Testis (tissue), 3 donors: ENCODE measurements around the gene FAM120AOS. TPM values are rescaled to one million over a fixed set of nuclear protein-coding genes. Genes with fewer than 3 reads are reported as not detected.

Experiments used
- DNase-seq: peaks from one replicate; pipeline ENCODE4 v3.0.0-alpha.2; 2019
- H3K27ac ChIP-seq, 2 donors: fragments of 200-600 bp; sonication (generic); one replicate each; pipeline ENCODE4 v1.5.1; 2019
- H3K27me3 ChIP-seq: fragments of 200-600 bp; sonication (generic); one replicate; pipeline ENCODE4 v1.5.1; 2019
- H3K36me3 ChIP-seq: fragments of 200-600 bp; sonication (generic); one replicate; pipeline ENCODE4 v1.5.1; 2017; ENCODE audit warnings: low read depth; ENCODE audit errors: missing control alignments
- H3K4me1 ChIP-seq: fragments of 200-600 bp; sonication (generic); one replicate; pipeline ENCODE4 v1.5.1; 2019
- H3K4me3 ChIP-seq, 2 donors: fragments of 200-600 bp; sonication (generic); one replicate each; pipeline ENCODE4 v1.5.1; 2017 to 2019
- H3K9me3 ChIP-seq: fragments of 200-600 bp; sonication (generic); one replicate; pipeline ENCODE4 v1.5.1; 2017
- POLR2A ChIP-seq: fragments of 450-650 bp; IDR thresholded peaks from one replicate; pipeline ENCODE4 v1.6.1; 2017; ENCODE audit warnings: antibody characterized with exemption, mild to moderate bottlenecking, moderate library complexity
- WGBS, 2 donors: methylation state at CpG; one replicate each; pipeline ENCODE4 v1.1.5; 2018; 5-methylcytosine and 5-hydroxymethylcytosine counted together
- intact Hi-C: fragments of 100-400 bp; cut with DNase I; formaldehyde crosslinking; loops from one replicate; pipeline ENCODE4 v1.15.1; 2023; ENCODE audit warnings: low total_unique reads
- polyA plus RNA-seq: library from polyadenylated mRNA; stranded (reverse); fragments of 350-450 nt; fragmentation: Illumina TruSeq; extraction: RNeasy Lipid Tissue Mini Kit (QIAGEN cat#74804); gene quantifications from one replicate; pipeline ENCODE4 v1.2.3, GENCODE V29; 2014; ENCODE audit warnings: low read depth, low replicate concordance; ENCODE audit not compliant: insufficient read depth
- total RNA-seq, 2 donors: library from RNA; depleted of rRNA; stranded (reverse); fragments of >200 nt; gene quantifications; one replicate each; pipeline ENCODE4 v1.2.3, GENCODE V29; 2016
- TF ChIP-seq, protein P1 (sequence below), 3 experiments: fragments of 450-650 bp in 2 of 3; fragments of 200-600 bp in 1 of 3; sonication (generic) in 1 of 3; IDR thresholded peaks; one replicate each; pipeline ENCODE4 v1.5.1; 2016 to 2019; ENCODE audit warnings: antibody characterized with exemption in 3 of 3, mild to moderate bottlenecking in 2 of 3, moderate library complexity in 1 of 3

Gene FAM120AOS
- total and polyA plus RNA-seq, 3 donors from 2014 or later, result 34.9 to 62.0 (median 40.9) TPM

DNA sequence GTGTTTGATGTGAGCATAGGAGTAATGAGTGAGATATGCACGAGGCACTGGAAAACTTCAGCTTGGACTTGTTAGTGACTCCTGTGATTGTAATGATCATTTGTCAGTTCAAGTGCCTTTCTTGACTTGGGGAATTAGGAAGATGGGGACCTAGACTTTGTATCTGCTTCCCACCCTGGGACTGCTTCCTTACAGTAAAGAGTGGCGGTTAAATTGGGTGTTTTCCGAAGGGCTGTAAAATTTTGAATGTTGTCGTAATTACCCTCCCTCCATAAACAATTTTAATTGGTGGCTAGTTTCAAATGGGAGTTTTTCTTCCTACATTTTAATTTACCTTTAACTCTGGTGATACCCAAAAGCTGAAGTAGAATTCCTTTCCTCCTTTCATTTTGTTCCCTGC, 23.5 kb upstream of the FAM120AOS start:
- Histone ChIP-seq H3K4me3 (no peak overlapping the region), H3K4me1 (no peaks in the 10 kb centered on the region), H3K27ac (no peak overlapping the region), H3K27me3 (no peaks in the 10 kb centered on the region), H3K36me3 (no peaks in the 10 kb centered on the region), H3K9me3 (no peaks in the 10 kb centered on the region)
- TF ChIP-seq POLR2A, result no peak
- TF ChIP-seq, protein P1, sequence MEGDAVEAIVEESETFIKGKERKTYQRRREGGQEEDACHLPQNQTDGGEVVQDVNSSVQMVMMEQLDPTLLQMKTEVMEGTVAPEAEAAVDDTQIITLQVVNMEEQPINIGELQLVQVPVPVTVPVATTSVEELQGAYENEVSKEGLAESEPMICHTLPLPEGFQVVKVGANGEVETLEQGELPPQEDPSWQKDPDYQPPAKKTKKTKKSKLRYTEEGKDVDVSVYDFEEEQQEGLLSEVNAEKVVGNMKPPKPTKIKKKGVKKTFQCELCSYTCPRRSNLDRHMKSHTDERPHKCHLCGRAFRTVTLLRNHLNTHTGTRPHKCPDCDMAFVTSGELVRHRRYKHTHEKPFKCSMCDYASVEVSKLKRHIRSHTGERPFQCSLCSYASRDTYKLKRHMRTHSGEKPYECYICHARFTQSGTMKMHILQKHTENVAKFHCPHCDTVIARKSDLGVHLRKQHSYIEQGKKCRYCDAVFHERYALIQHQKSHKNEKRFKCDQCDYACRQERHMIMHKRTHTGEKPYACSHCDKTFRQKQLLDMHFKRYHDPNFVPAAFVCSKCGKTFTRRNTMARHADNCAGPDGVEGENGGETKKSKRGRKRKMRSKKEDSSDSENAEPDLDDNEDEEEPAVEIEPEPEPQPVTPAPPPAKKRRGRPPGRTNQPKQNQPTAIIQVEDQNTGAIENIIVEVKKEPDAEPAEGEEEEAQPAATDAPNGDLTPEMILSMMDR (IDR thresholded peaks at IDR 0.05), result no peak
- no peak for DNase-seq
- intact Hi-C loops, result no loop called here
- WGBS, 2 donors, result 86 to 92% methylated on average over 4 of the region's 4 CpGs

DNA sequence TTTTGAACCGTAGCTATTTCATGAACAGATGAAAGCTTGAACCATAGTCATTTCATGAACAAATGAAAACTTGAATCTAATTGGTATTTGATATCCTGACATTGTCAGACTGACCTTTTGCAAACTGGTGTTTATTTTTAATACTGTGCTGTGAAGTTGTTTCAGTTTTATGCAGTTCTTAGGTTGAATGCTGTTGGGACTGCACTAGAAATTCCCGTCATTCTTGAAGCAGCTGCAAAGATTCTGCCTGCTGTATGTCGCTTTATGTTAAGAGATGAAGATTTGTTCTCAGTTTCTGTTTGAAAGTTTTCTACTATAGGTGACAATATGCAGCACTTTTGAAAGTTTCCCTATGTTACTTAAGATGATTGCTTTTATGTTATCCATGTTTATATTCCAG, 22.5 kb upstream of the FAM120AOS start:
- H3K36me3 ChIP-seq, result no peaks in the 10 kb centered on the region
- intact Hi-C loops, result no loop called here
- H3K9me3 ChIP-seq, result no peaks in the 10 kb centered on the region
- no peaks in the 10 kb centered on the region for H3K4me1 ChIP-seq
- H3K27me3 ChIP-seq, result no peaks in the 10 kb centered on the region
- no peak for DNase-seq
- no peak overlapping the region for H3K4me3 ChIP-seq
- WGBS, 2 donors, result 78 to 86% methylated on average over 3 of the region's 3 CpGs
- H3K27ac ChIP-seq, result no peak overlapping the region
- TF ChIP-seq, protein P1 (IDR thresholded peaks at IDR 0.05), result no peak
- no peak for TF ChIP-seq POLR2A

DNA sequence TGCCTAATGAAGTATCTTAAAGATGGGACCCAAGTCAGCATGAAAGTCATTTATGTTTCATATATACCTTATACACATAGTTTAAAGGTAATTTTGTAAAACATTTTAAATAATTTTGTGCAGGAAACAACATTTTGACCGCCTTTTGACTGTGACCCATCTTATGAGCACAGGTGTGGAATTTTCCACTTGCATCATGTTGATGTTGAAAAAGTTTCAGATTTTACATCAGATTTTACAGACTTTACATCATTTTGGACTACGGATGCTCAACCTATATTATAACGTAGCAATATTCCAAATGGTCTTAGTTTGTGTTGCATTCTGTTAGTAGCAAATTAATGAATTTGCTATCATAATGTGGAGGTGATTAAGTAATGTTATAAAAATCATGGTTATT, 21.7 kb upstream of the FAM120AOS start:
- no peaks in the 10 kb centered on the region for H3K36me3 ChIP-seq
- H3K27me3 ChIP-seq, result no peaks in the 10 kb centered on the region
- no peak overlapping the region for H3K27ac ChIP-seq
- 91 to 95% methylated on average over 3 of the region's 3 CpGs for WGBS, 2 donors
- peaks cover under 1% of the 10 kb centered on the region for H3K4me1 ChIP-seq
- DNase-seq, result no peak
- no peaks in the 10 kb centered on the region for H3K9me3 ChIP-seq
- intact Hi-C loops, result no loop called here
- H3K4me3 ChIP-seq, result no peak overlapping the region
- TF ChIP-seq POLR2A, result no peak
- TF ChIP-seq, protein P1 (IDR thresholded peaks at IDR 0.05), result no peak

DNA sequence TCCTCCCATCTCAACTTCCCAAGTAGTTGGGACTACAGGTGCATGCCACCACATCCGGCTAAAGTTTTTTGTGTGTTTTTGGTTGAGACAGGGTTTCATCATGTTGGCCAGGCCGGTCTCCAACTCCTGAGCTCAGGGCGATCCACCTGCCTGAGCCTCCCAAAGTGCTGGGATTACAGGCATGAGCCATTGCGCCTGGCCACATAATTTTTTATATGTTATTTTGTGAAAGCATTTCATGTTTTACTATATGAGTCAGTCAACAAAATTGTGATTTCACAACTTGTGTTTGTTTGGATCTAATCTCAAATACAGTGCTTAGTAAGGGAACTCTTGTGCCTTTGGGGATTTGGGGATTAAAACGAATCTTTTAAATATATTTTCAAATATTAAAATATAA, 20.0 kb upstream of the FAM120AOS start:
- Histone ChIP-seq H3K4me1 (peaks cover 10% of the 10 kb centered on the region), H3K27ac (no peak overlapping the region), H3K36me3 (no peaks in the 10 kb centered on the region), H3K4me3 (no peak overlapping the region), H3K9me3 (no peaks in the 10 kb centered on the region), H3K27me3 (no peaks in the 10 kb centered on the region)
- 90 to 91% methylated on average over 5 of the region's 5 CpGs for WGBS, 2 donors
- intact Hi-C loops, result no loop called here
- no peak for DNase-seq
- TF ChIP-seq, protein P1 (IDR thresholded peaks at IDR 0.05), result no peak
- no peak for TF ChIP-seq POLR2A

DNA sequence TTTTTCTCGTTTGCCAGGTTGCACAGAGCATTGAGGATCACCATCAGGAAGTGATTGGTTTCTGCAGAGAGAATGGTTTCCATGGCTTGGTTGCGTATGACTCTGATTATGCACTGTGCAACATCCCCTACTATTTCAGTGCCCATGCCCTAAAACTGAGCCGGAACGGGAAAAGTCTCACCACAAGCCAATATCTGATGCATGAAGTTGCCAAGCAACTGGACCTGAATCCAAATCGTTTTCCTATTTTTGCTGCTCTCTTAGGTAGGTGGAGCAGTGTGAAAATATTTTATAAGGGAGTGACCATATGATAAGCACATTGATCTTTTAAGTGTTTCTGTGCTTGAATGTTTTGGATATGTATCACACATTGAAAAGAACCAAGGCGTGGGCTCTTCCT, 17.7 kb upstream of the FAM120AOS start:
- intact Hi-C loops, result no loop called here
- Histone ChIP-seq H3K4me3 (no peak overlapping the region), H3K27ac (no peak overlapping the region), H3K27me3 (no peaks in the 10 kb centered on the region), H3K36me3 (no peaks in the 10 kb centered on the region), H3K4me1 (peaks cover 13% of the 10 kb centered on the region), H3K9me3 (no peaks in the 10 kb centered on the region)
- no peak for DNase-seq
- TF ChIP-seq, protein P1 (IDR thresholded peaks at IDR 0.05), result no peak
- no peak for TF ChIP-seq POLR2A
- 77 to 78% methylated on average over 6 of the region's 6 CpGs for WGBS, 2 donors
